Mammary epithelial cell (primary cell): ENCODE data around the gene PTPRG.

ENCODE experiments used
- EZH2 ChIP-seq: IDR thresholded peaks from 2 replicates; pipeline ENCODE4 v1.6.1; 2012; ENCODE audit warnings: low read length, inconsistent platforms, borderline replicate concordance
- TF ChIP-seq, protein P1 (sequence below), 2 donors: IDR thresholded peaks in 1 of 2; conservative IDR thresholded peaks in 1 of 2; 2 replicates each; pipeline ENCODE4 v1.5.1; 2011 to 2012; ENCODE audit warnings: inconsistent platforms in 2 of 2, low read length in 2 of 2, mild to moderate bottlenecking in 2 of 2, control low read depth in 1 of 2, low read depth in 1 of 2; ENCODE audit not compliant: insufficient read depth in 1 of 2; ENCODE audit errors: extremely low read depth in 1 of 2

DNA sequence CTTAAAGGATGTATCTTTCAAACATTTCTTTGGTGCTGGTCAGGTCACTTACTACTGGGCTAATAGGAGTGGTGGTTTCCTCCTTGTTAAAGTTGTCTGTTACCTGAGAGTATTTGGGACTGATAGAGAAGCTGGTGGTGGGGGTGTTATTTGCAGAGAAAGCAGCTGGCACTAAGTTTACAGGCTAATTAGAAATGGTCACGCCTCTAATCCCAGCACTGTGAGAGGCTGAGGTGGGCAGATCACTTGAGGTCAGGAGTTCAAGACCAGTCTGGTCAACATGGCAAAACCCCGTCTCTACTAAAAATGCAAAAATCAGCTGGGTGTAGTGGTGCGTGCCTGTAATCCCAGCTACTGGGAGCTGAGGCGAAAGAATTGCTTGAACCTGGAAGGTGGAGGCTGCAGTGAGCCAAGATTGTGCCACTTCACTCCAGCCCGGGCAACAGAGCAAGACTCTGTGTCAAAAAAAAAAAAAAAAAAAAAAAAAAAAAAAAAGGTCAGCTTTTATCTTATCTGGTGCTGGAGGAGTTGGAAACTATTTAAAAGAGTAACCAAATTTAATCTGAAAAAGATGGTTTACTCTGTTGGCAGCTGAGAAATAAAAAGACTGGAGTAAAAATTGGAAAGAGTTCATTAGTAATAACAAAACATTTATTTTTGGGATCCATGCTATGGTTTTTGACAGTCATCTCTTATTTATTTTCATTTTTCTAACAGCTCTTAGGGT lies 332.6 kb downstream of the PTPRG start:
- TF ChIP-seq, protein P1, sequence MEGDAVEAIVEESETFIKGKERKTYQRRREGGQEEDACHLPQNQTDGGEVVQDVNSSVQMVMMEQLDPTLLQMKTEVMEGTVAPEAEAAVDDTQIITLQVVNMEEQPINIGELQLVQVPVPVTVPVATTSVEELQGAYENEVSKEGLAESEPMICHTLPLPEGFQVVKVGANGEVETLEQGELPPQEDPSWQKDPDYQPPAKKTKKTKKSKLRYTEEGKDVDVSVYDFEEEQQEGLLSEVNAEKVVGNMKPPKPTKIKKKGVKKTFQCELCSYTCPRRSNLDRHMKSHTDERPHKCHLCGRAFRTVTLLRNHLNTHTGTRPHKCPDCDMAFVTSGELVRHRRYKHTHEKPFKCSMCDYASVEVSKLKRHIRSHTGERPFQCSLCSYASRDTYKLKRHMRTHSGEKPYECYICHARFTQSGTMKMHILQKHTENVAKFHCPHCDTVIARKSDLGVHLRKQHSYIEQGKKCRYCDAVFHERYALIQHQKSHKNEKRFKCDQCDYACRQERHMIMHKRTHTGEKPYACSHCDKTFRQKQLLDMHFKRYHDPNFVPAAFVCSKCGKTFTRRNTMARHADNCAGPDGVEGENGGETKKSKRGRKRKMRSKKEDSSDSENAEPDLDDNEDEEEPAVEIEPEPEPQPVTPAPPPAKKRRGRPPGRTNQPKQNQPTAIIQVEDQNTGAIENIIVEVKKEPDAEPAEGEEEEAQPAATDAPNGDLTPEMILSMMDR (conservative IDR thresholded peaks at IDR 0.05 in 1 of 2, IDR thresholded peaks at IDR 0.05 in 1 of 2; ENCODE audit: extremely low read depth in 1 of 2, insufficient read depth in 1 of 2, low read depth in 1 of 2, low read length in 2 of 2): no peak
- TF ChIP-seq EZH2: no peak
